Activated CD4-positive, alpha-beta T cell treated with anti-CD3 and anti-CD28 coated beads, Interleukin-2, amount 10 ng/mL, durations not matched to agents 7 days and 5 days (primary cell): ENCODE measurements around the gene HDAC11. TPM values are rescaled to one million over a fixed set of nuclear protein-coding genes. Genes with fewer than 3 reads are reported as not detected.
"Not testable (repeated sequence)": the region's sequence is repeated elsewhere in the genome, so short reads cannot be mapped to it uniquely, and the experiment has no call there.

Experiments used
- CTCF ChIA-PET: fragments of 350-600 bp; sonication (Branson Sonifier 250); formaldehyde crosslinking; loops from one replicate; lab custom pipeline; 2021; ENCODE audit warnings: antibody characterized with exemption; lab: Charles Lee
- POLR2A ChIA-PET: fragments of 350-600 bp; sonication (Branson Sonifier 250); formaldehyde crosslinking; loops from one replicate; lab custom pipeline; 2021; ENCODE audit warnings: antibody characterized with exemption; lab: Charles Lee
- DNase-seq: peaks from one replicate; pipeline ENCODE4 v3.0.0-alpha.2; 2020
- H3K27ac Mint-ChIP-seq: one replicate; pipeline ENCODE4 v1.8.0; 2021; ENCODE audit warnings: mild to moderate bottlenecking, moderate library complexity, mixed read lengths
- H3K27me3 Mint-ChIP-seq: one replicate; pipeline ENCODE4 v1.8.0; 2021; ENCODE audit warnings: mixed read lengths
- H3K36me3 Mint-ChIP-seq: one replicate; pipeline ENCODE4 v1.8.0; 2021; ENCODE audit warnings: low read depth, mixed read lengths
- H3K4me1 Mint-ChIP-seq: one replicate; pipeline ENCODE4 v1.8.0; 2021; ENCODE audit warnings: mixed read lengths
- H3K4me3 Mint-ChIP-seq: one replicate; pipeline ENCODE4 v1.8.0; 2021; ENCODE audit warnings: mild to moderate bottlenecking, moderate library complexity, mixed read lengths
- H3K9me3 Mint-ChIP-seq: one replicate; pipeline ENCODE4 v1.8.0; 2021; ENCODE audit warnings: mixed read lengths
- total RNA-seq, 2 experiments: library from RNA; stranded (reverse); gene quantifications; one replicate each; pipeline ENCODE4 v1.2.3, GENCODE V29; 2021

HDAC11 gene
- total RNA-seq, 2 experiments from 2014 or later: 1.6 to 2.3 TPM

- ChIA-PET CTCF (interaction anchor here (1.4 kb wide), 1 partner anchor 132 kb away, joined by 4 read pairs; no protein-coding TSS in a partner anchor), POLR2A (no interaction called here)
- Mint-ChIP-seq H3K27me3 (no peaks in the 10 kb centered on the region), H3K9me3 (no peaks in the 10 kb centered on the region), H3K4me1 (no peaks in the 10 kb centered on the region), H3K4me3 (no peak overlapping the region), H3K36me3 (no peaks in the 10 kb centered on the region), H3K27ac (no peak overlapping the region)
- no peak for DNase-seq
Measured at GRCh38 chr3:13515786-13516759, 36.0 kb downstream of the HDAC11 start.

GRCh38 chr3:13516760-13517135, 36.6 kb downstream of the HDAC11 start:
- H3K27me3 Mint-ChIP-seq: no peaks in the 10 kb centered on the region

GRCh38 chr3:13517253-13517977, 37.3 kb downstream of the HDAC11 start:
- no peaks in the 10 kb centered on the region for H3K27me3 Mint-ChIP-seq
- H3K36me3 Mint-ChIP-seq: no peaks in the 10 kb centered on the region
- H3K4me3 Mint-ChIP-seq: no peak overlapping the region

More at GRCh38 chr3:13516760-13517135, 36.6 kb downstream of the HDAC11 start:
- Mint-ChIP-seq H3K9me3 (peaks cover 3% of the 10 kb centered on the region), H3K36me3 (no peaks in the 10 kb centered on the region), H3K27ac (no peak overlapping the region), H3K4me1 (no peaks in the 10 kb centered on the region), H3K4me3 (no peak overlapping the region)
- CTCF ChIA-PET: interaction anchor here (0.6 kb wide), 1 partner anchor 61 kb away, joined by 6 read pairs; no protein-coding TSS in a partner anchor
- POLR2A ChIA-PET: no interaction called here
- DNase-seq: no peak

DNA sequence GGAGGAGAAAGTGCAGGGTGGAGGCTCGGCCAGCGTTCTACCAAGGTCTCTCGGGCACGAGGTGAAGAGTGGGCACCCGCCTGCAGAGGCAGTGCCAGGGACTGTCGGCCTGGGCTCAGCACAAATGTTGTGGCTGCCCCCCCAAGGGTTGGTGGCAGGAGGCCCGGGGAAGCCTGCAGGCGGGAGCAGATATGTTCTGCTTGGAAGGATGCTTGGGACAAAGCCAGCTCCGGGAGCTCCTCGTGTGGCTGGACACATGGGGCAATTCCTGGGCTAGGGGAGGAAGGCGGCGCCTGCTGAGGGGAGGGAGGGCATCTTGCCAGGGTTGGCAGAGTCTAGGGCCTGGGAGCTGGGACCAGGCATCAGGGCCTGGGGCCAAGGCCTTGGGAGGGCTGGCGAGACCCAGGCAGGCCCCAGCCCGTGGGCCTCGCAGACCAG, 38.4 kb downstream of the HDAC11 start:
- CTCF ChIA-PET: no interaction called here
- H3K36me3 Mint-ChIP-seq: no peaks in the 10 kb centered on the region
- no peaks in the 10 kb centered on the region for H3K4me1 Mint-ChIP-seq
- H3K27me3 Mint-ChIP-seq: no peaks in the 10 kb centered on the region
- POLR2A ChIA-PET: no interaction called here
- no peak overlapping the region for H3K4me3 Mint-ChIP-seq
- no peak for DNase-seq
- no peak overlapping the region for H3K27ac Mint-ChIP-seq
- H3K9me3 Mint-ChIP-seq: peaks cover 4% of the 10 kb centered on the region

More at GRCh38 chr3:13517253-13517977, 37.3 kb downstream of the HDAC11 start:
- peaks cover 4% of the 10 kb centered on the region for H3K9me3 Mint-ChIP-seq
- ChIA-PET CTCF (interaction anchor here (0.6 kb wide), 1 partner anchor 60 kb away, joined by 6 read pairs; no protein-coding TSS in a partner anchor), POLR2A (no interaction called here)
- no peak for DNase-seq
- H3K4me1 Mint-ChIP-seq: no peaks in the 10 kb centered on the region
- H3K27ac Mint-ChIP-seq: no peak overlapping the region

- Mint-ChIP-seq H3K4me3 (no peak overlapping the region), H3K27ac (no peak overlapping the region), H3K4me1 (no peaks in the 10 kb centered on the region), H3K27me3 (peaks cover 3% of the 10 kb centered on the region), H3K36me3 (no peaks in the 10 kb centered on the region), H3K9me3 (peaks cover 4% of the 10 kb centered on the region)
- no peak for DNase-seq
- CTCF ChIA-PET: interaction anchor here (0.6 kb wide), 1 partner anchor 28 kb away, joined by 3 read pairs; no protein-coding TSS in a partner anchor
- POLR2A ChIA-PET: no interaction called here
Measured at GRCh38 chr3:13519006-13519791, 39.1 kb downstream of the HDAC11 start.

- no peak overlapping the region for H3K27ac Mint-ChIP-seq
- no peak for DNase-seq
- H3K4me1 Mint-ChIP-seq: no peaks in the 10 kb centered on the region
- no peaks in the 10 kb centered on the region for H3K36me3 Mint-ChIP-seq
- ChIA-PET POLR2A (no interaction called here), CTCF (no interaction called here)
- H3K9me3 Mint-ChIP-seq: peaks cover 4% of the 10 kb centered on the region
- H3K4me3 Mint-ChIP-seq: no peak overlapping the region
- H3K27me3 Mint-ChIP-seq: peaks cover 3% of the 10 kb centered on the region
Measured at GRCh38 chr3:13520326-13520880, 40.3 kb downstream of the HDAC11 start.

DNA sequence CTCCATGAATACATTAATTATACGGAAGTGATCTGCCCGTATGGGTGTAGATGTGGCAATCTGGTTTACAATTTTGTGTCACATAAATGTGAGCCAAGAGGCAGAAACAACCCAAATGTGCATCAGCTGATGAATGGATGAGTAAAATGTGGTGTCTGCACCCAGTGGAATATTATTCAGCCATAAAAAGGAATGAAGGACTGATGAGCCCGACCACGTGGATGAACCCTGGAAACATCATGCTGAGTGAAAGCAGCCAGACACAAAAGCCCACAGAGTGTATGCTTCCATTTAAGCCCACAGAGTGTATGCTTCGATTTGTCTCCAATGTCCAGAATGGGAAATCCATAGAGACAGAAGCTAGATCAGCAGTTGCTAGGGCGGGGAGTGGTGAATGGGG, 41.2 kb downstream of the HDAC11 start:
- Mint-ChIP-seq H3K9me3 (peaks cover 4% of the 10 kb centered on the region), H3K27me3 (peaks cover 3% of the 10 kb centered on the region), H3K4me3 (no peak overlapping the region), H3K4me1 (no peaks in the 10 kb centered on the region), H3K27ac (no peak overlapping the region), H3K36me3 (no peaks in the 10 kb centered on the region)
- POLR2A ChIA-PET: no interaction called here
- CTCF ChIA-PET: no interaction called here
- no peak for DNase-seq

- POLR2A ChIA-PET, H3K4me1 Mint-ChIP-seq, CTCF ChIA-PET: not testable (repeated sequence)
Measured at GRCh38 chr3:13521749-13522148, 41.6 kb downstream of the HDAC11 start.

DNA sequence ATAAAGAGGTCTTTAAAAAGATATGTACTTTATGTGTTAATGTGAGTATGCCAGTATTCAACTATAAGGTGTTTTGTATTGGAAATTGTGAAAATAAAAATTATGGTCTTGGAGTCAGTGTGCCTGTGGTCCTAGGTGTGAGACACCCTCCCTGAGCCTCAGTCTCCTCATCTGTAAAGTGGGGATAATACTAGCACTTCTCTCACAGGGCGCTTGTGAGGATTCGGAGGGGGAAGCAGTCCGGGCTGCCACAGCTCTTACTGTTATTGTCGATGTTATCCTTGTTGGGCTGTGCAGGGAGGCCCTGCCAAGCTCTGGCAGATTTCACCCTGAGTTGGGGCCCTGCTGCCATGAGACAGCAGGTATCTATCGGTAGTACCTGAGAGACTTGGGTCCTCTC, 42.1 kb downstream of the HDAC11 start:
- ChIA-PET POLR2A (no interaction called here), CTCF (no interaction called here)
- Mint-ChIP-seq H3K9me3 (peaks cover 4% of the 10 kb centered on the region), H3K27ac (no peak overlapping the region), H3K36me3 (no peaks in the 10 kb centered on the region), H3K27me3 (peaks cover 3% of the 10 kb centered on the region), H3K4me1 (no peaks in the 10 kb centered on the region), H3K4me3 (no peak overlapping the region)
- DNase-seq: no peak

More at GRCh38 chr3:13521749-13522148, 41.6 kb downstream of the HDAC11 start:
- not testable (repeated sequence) for H3K36me3 Mint-ChIP-seq, H3K27ac Mint-ChIP-seq, DNase-seq, H3K27me3 Mint-ChIP-seq, H3K4me3 Mint-ChIP-seq, H3K9me3 Mint-ChIP-seq

DNA sequence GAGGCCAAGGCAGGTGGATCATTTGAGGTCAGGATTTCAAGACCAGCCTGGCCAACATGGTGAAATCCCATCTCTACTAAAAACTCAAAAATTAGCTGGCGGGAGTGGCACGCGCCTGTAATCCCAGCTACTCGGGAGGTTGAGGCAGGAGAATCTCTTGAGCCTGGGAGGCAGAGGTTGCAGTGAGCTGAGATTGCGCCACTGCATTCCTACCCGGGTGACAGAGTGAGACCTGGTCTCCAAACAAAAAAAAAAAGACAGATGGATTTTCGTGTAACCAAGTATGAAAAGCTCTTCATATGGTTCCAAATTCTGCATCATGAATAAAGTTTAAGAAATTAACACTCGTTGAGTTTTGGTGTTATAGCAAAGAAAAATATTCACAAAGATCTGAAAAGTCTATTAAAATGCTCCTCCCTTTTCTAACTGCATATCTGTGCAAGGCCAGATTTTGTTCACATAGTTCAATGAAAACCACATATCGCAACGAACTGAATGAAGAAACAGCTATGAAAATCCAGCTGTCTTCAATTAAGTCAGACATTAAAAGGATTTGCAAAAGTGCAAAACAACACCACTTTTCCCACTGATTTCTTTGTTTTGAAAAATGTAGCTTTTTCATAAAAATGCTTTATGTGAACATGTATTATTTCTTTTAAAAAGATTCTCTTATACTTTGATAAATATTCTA, 45.0 kb downstream of the HDAC11 start:
- H3K36me3 Mint-ChIP-seq: no peaks in the 10 kb centered on the region
- CTCF ChIA-PET: interaction anchor here (0.7 kb wide), 1 partner anchor 18 kb away, joined by 3 read pairs; no protein-coding TSS in a partner anchor

DNA sequence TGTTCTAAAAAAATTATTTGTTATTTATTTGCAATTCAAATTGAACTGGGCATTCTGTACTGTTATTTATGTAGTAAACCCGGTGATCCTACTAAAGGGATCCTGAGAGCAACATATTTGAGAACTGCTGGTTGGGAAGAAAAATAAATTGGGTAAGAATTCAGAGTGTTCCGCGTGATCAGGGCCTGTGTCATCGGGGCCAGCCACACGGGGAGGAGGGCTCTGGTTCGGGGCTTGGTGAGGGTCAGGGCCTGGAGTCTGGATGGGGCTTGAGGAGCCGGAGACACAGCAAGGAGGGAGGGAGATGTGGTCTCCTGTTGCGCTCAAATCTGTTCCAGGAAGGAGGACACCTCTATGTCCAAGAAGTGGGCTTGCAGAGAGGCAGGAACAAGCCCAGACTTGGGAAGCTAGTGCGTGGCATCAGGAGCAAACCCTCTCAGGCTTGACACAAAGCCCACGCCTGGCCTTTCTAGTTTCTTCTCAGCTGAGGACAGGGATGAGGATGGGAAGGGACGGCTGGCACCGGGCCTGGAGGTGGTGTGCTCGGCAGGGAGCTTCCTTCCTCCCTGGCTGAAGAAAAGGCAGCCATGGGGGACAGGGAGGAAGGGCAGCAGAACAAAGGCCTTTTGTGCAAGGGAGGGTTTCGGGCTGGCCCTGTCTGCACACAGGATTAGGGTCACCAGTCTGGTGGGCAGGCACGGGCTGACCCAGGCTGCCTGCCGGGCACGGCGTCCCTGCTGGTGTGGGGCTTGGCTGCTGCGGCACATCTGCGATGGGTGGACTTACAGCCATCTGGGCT, 45.9 kb downstream of the HDAC11 start:
- no peaks in the 10 kb centered on the region for H3K4me1 Mint-ChIP-seq
- DNase-seq: no peak
- H3K9me3 Mint-ChIP-seq: peaks cover 4% of the 10 kb centered on the region
- no peak overlapping the region for H3K27ac Mint-ChIP-seq
- CTCF ChIA-PET: interaction anchor here (0.7 kb wide), 1 partner anchor 18 kb away, joined by 3 read pairs; no protein-coding TSS in a partner anchor
- H3K27me3 Mint-ChIP-seq: peaks cover 12% of the 10 kb centered on the region
- H3K4me3 Mint-ChIP-seq: no peak overlapping the region
- POLR2A ChIA-PET: no interaction called here
- no peaks in the 10 kb centered on the region for H3K36me3 Mint-ChIP-seq

More for the DNA sequence above, 45.0 kb downstream of the HDAC11 start:
- Mint-ChIP-seq H3K4me3 (no peak overlapping the region), H3K4me1 (no peaks in the 10 kb centered on the region), H3K27me3 (peaks cover 12% of the 10 kb centered on the region), H3K27ac (no peak overlapping the region), H3K9me3 (peaks cover 4% of the 10 kb centered on the region)
- DNase-seq: no peak
- POLR2A ChIA-PET: no interaction called here
